Astrocyte (in vitro differentiated cells and primary cell): ENCODE measurements around the gene LAMA5.

ENCODE experiments used
- EZH2 ChIP-seq: IDR thresholded peaks from 2 replicates; pipeline ENCODE4 v1.6.1; 2012; ENCODE audit warnings: mild to moderate bottlenecking, low read length, inconsistent platforms; ENCODE audit not compliant: insufficient read depth
- TF ChIP-seq, protein P1 (sequence below): IDR thresholded peaks from 2 replicates; pipeline ENCODE4 v1.5.1; 2011; ENCODE audit warnings: low read depth, mild to moderate bottlenecking, inconsistent platforms, low read length, moderate library complexity; ENCODE audit not compliant: insufficient read depth

DNA sequence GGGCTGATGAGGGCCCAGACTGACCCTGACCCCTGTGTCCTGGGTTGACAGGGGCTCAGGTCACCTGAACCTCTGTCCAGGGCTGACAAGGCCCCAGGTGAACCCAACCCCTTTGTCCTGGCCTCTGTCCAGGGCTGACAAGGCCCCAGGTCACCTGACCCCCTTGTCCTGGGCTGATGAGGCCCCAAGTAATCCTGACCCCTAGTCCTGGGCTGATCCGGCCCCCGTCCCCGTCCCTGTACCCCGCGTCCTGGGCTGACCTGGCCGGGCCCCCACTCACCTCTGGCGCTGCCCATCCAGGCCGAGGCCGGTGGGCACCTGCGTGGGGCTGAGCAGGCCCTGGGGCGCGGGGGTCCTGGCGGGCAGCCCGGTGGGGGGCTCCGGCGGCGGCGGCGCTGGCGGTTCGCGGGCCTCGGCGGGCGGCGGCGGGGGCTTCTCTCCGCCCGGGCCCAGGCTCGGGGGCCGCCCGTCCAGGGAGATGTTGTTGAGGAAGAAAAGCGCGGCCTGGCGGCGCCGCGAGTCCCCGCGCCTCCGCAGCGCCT, 39.6 kb upstream of the LAMA5 start:
- TF ChIP-seq EZH2, result no peak
- TF ChIP-seq, protein P1, sequence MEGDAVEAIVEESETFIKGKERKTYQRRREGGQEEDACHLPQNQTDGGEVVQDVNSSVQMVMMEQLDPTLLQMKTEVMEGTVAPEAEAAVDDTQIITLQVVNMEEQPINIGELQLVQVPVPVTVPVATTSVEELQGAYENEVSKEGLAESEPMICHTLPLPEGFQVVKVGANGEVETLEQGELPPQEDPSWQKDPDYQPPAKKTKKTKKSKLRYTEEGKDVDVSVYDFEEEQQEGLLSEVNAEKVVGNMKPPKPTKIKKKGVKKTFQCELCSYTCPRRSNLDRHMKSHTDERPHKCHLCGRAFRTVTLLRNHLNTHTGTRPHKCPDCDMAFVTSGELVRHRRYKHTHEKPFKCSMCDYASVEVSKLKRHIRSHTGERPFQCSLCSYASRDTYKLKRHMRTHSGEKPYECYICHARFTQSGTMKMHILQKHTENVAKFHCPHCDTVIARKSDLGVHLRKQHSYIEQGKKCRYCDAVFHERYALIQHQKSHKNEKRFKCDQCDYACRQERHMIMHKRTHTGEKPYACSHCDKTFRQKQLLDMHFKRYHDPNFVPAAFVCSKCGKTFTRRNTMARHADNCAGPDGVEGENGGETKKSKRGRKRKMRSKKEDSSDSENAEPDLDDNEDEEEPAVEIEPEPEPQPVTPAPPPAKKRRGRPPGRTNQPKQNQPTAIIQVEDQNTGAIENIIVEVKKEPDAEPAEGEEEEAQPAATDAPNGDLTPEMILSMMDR, result no peak
